Neuronal stem cell (in vitro differentiated cells): ENCODE data around the gene CDIP1.

ENCODE experiments used
- DNase-seq: peaks from one replicate; pipeline ENCODE4 v3.0.0-alpha.2; 2013; ENCODE audit warnings: low spot score
- H2AFZ ChIP-seq: one replicate; pipeline ENCODE4 v1.6.1; 2013; ENCODE audit warnings: mild to moderate bottlenecking, low read length, inconsistent platforms
- H2AK5ac ChIP-seq: 2 replicates; pipeline ENCODE4 v1.6.1; 2013; ENCODE audit warnings: low read depth, mild to moderate bottlenecking, inconsistent platforms, low read length, moderate library complexity, mixed read lengths
- H2BK120ac ChIP-seq: 2 replicates; pipeline ENCODE4 v1.6.1; 2013; ENCODE audit warnings: low read depth, mild to moderate bottlenecking, inconsistent platforms, low read length, moderate library complexity, mixed read lengths
- H2BK12ac ChIP-seq: one replicate; pipeline ENCODE4 v1.6.1; 2013; ENCODE audit warnings: low read length, inconsistent platforms
- H2BK15ac ChIP-seq: 2 replicates; pipeline ENCODE4 v1.6.1; 2013; ENCODE audit warnings: mild to moderate bottlenecking, low read length, inconsistent platforms, mixed read lengths
- H2BK5ac ChIP-seq: one replicate; pipeline ENCODE4 v1.6.1; 2013; ENCODE audit warnings: inconsistent platforms, mild to moderate bottlenecking, low read length, moderate library complexity
- H3K14ac ChIP-seq: one replicate; pipeline ENCODE4 v1.6.1; 2013; ENCODE audit warnings: low read length, inconsistent platforms
- H3K18ac ChIP-seq: 2 replicates; pipeline ENCODE4 v1.6.1; 2013; ENCODE audit warnings: low read length, inconsistent platforms
- H3K23ac ChIP-seq: 2 replicates; pipeline ENCODE4 v1.6.1; 2013; ENCODE audit warnings: low read depth, mild to moderate bottlenecking, mixed read lengths, low read length, inconsistent platforms; ENCODE audit not compliant: poor library complexity
- H3K27ac ChIP-seq: replicated peaks from 3 replicates; pipeline ENCODE4 v1.5.1; 2013; ENCODE audit warnings: low read length, inconsistent platforms
- H3K27me3 ChIP-seq, 3 experiments: 2 replicates each; pipeline ENCODE4 v1.6.1; 2013; ENCODE audit warnings: low read length in 3 of 3, mild to moderate bottlenecking in 2 of 3, inconsistent platforms in 1 of 3, low read depth in 1 of 3, mixed read lengths in 1 of 3, moderate library complexity in 1 of 3; ENCODE audit not compliant: control insufficient read depth in 3 of 3, insufficient read depth in 3 of 3
- H3K36me3 ChIP-seq, 2 donors: replicated peaks in 1 of 2; 2 replicates each; pipeline ENCODE4 v1.6.1; 2013; ENCODE audit warnings: low read length in 2 of 2; ENCODE audit not compliant: control insufficient read depth in 2 of 2, insufficient read depth in 2 of 2
- H3K4ac ChIP-seq: 2 replicates; pipeline ENCODE4 v1.6.1; 2013; ENCODE audit warnings: inconsistent platforms, mild to moderate bottlenecking, low read length, moderate library complexity
- H3K4me1 ChIP-seq, 2 donors: 1 replicate in 1 of 2; 2 replicates in 1 of 2; pipeline ENCODE4 v1.6.1; 2013; ENCODE audit warnings: low read length in 2 of 2, low read depth in 1 of 2; ENCODE audit not compliant: control insufficient read depth in 2 of 2, insufficient read depth in 1 of 2
- H3K4me2 ChIP-seq: one replicate; pipeline ENCODE4 v1.6.1; 2013; ENCODE audit warnings: mild to moderate bottlenecking, low read length, inconsistent platforms; ENCODE audit not compliant: insufficient read depth, poor library complexity, severe bottlenecking
- H3K4me3 ChIP-seq, 2 donors: 2 replicates each; pipeline ENCODE4 v1.5.1; 2013; ENCODE audit warnings: low read length in 2 of 2, mild to moderate bottlenecking in 2 of 2, inconsistent platforms in 1 of 2, moderate library complexity in 1 of 2
- H3K79me1 ChIP-seq: one replicate; pipeline ENCODE4 v1.6.1; 2013; ENCODE audit warnings: low read depth, mild to moderate bottlenecking, inconsistent platforms, low read length, moderate library complexity
- H3K9ac ChIP-seq: one replicate; pipeline ENCODE4 v1.6.1; 2013; ENCODE audit warnings: mild to moderate bottlenecking, low read depth, low read length, inconsistent platforms; ENCODE audit not compliant: poor library complexity
- H3K9me3 ChIP-seq, 2 donors: replicated peaks in 1 of 2; 2 replicates each; pipeline versions ENCODE3 to v1.6.1; 2013; ENCODE audit warnings: low read length in 2 of 2, mild to moderate bottlenecking in 2 of 2, inconsistent platforms in 1 of 2, low read depth in 1 of 2, mixed read lengths in 1 of 2, moderate library complexity in 1 of 2; ENCODE audit not compliant: control insufficient read depth in 2 of 2, insufficient read depth in 1 of 2
- H4K8ac ChIP-seq: one replicate; pipeline ENCODE4 v1.6.1; 2013; ENCODE audit warnings: low read depth, mild to moderate bottlenecking, inconsistent platforms, low read length, moderate library complexity
- H4K91ac ChIP-seq: one replicate; pipeline ENCODE4 v1.6.1; 2013; ENCODE audit warnings: low read length, low read depth, mild to moderate bottlenecking, inconsistent platforms; ENCODE audit not compliant: poor library complexity
- WGBS, 2 donors: extraction: QIAGEN DNeasy Blood & Tissue Kit; methylation state at CpG; one replicate each; pipeline ENCODE4 v1.1.7; 2013; ENCODE audit warnings: missing lambda C conversion rate in 2 of 2, mixed read lengths in 1 of 2; ENCODE audit not compliant: insufficient read length in 2 of 2, insufficient replicate concordance in 1 of 2; ENCODE audit errors: extremely low coverage in 2 of 2; 5-methylcytosine and 5-hydroxymethylcytosine counted together

Gene CDIP1

DNA sequence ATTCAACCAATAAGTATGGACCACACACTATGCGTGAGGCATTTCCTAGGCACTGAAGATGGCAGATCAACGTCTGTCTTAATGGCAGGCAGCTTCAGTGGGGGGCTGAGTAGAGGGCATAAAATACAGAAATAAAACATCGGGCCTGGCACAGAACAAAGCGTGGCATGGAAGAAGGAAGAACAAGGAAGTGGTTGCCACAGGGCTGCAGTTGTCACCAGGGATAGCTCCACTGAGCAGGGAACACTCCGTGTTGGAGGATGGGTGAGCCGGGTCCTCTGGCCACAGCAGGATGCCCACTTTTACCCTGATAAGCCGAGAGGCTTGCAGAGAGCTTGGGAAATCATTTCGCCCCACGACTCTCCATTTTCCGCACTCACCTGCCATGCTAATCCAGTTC is 6.3 kb downstream of the CDIP1 start:
- Histone ChIP-seq H3K4me2 (no peak overlapping the region), H3K27me3 (no peaks in the 10 kb centered on the region), H2AK5ac (no peak overlapping the region), H2BK15ac (no peak overlapping the region), H2AFZ (no peak overlapping the region), H3K14ac (no peak overlapping the region), H3K4me3 (no peak overlapping the region), H3K23ac (no peak overlapping the region), H3K4me1 (peaks cover 4 to 11% of the 10 kb centered on the region in 2 donors), H4K91ac (no peak overlapping the region), H2BK5ac (no peak overlapping the region), H3K18ac (no peak overlapping the region), H3K4ac (no peak overlapping the region), H3K36me3 (peaks cover 14 to 50% of the 10 kb centered on the region in 2 donors), H3K9ac (no peak overlapping the region), H2BK12ac (no peak overlapping the region), H2BK120ac (no peak overlapping the region), H4K8ac (no peak overlapping the region), H3K79me1 (peaks cover 11% of the 10 kb centered on the region), H3K27ac (no peak overlapping the region), H3K9me3 (peaks cover 0 to 6% of the 10 kb centered on the region in 2 donors)
- DNase-seq, result no peak
- WGBS, 2 donors, result no CpG with 5 or more reads among the region's 10 CpGs

DNA sequence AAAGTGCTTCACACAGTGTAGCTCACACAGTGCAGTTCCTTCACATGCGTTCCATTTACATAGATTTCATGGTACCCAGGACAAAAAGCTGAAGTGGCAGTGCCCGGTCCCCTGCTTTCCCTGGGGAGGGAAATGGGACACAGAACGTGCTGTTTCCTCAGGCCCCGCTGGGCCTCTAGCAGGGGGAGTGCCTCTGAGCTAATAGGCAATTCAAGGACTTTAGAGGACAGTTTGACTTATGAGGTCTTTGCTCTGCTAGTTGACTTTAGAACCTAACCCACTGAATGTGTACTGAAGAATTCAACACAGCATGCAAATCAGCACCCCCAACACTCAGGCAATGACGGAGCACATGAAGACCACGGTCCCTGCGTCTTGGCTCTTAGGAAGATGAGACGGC is 6.8 kb downstream of the CDIP1 start:
- H2BK5ac ChIP-seq, result no peak overlapping the region
- H3K4me1 ChIP-seq, result peaks cover 0 to 8% of the 10 kb centered on the region in 2 donors
- H3K4me3 ChIP-seq, result no peak overlapping the region
- no peak overlapping the region for H2BK15ac ChIP-seq
- no peak overlapping the region for H4K91ac ChIP-seq
- DNase-seq, result no peak
- peaks cover 0 to 6% of the 10 kb centered on the region in 2 donors for H3K9me3 ChIP-seq
- H3K18ac ChIP-seq, result no peak overlapping the region
- no peak overlapping the region for H3K23ac ChIP-seq
- H3K27me3 ChIP-seq, result no peaks in the 10 kb centered on the region
- H2AFZ ChIP-seq, result no peak overlapping the region
- H2BK120ac ChIP-seq, result no peak overlapping the region
- no peak overlapping the region for H3K4me2 ChIP-seq
- no peak overlapping the region for H3K27ac ChIP-seq
- H3K4ac ChIP-seq, result no peak overlapping the region
- peaks cover 11% of the 10 kb centered on the region for H3K79me1 ChIP-seq
- H3K36me3 ChIP-seq, result peaks cover 14 to 47% of the 10 kb centered on the region in 2 donors
- no peak overlapping the region for H4K8ac ChIP-seq
- H3K14ac ChIP-seq, result no peak overlapping the region
- H2AK5ac ChIP-seq, result no peak overlapping the region
- H2BK12ac ChIP-seq, result no peak overlapping the region
- WGBS, 2 donors, result no CpG with 5 or more reads among the region's 8 CpGs
- no peak overlapping the region for H3K9ac ChIP-seq

GRCh38 chr16:4529085-4530060 is 9.2 kb downstream of the CDIP1 start:
- WGBS, 2 donors, result no CpG with 5 or more reads among the region's 16 CpGs
- no peak overlapping the region for H2BK15ac ChIP-seq

DNA sequence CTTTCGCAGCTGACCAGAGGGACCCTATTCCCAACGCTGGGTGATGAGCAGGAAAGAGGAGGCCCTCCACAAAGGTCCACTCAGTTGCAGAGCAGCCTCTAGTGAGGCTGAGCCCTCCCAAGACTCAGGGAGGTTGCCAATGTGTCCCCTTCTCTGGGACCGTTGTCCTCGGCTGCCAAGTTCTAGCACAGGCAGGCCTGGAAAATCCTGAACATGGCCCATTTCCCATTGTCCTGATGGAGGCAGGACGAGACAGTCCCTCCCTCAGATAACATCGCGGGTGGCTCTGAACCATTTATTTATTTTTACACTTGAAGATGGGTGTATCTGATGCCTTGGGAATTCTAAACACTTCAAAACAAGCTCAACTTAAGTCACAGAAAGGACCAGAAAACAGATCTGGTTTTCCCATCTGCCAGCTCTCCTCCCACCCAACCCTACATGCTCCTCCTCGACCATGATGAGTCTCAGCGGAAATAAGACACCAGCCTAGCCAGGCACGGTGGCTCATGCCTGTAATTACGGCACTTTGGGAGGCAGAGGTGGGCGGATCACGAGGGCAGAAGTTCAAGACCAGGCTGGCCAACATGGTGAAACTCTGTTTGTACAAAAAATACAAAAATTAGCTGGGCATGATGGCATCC is 12.8 kb downstream of the CDIP1 start:
- Histone ChIP-seq H3K9ac (no peak overlapping the region), H2AK5ac (no peak overlapping the region), H3K4me3 (no peak overlapping the region), H3K4me2 (no peak overlapping the region), H2BK15ac (no peak overlapping the region), H3K14ac (no peak overlapping the region), H3K4me1 (peaks cover 2 to 16% of the 10 kb centered on the region in 2 donors), H3K9me3 (no peaks in the 10 kb centered on the region), H3K18ac (no peak overlapping the region), H3K23ac (no peak overlapping the region), H3K36me3 (peaks cover 5 to 33% of the 10 kb centered on the region in 2 donors), H4K91ac (no peak overlapping the region), H3K27me3 (no peaks in the 10 kb centered on the region), H3K4ac (no peak overlapping the region), H3K27ac (no peak overlapping the region), H2BK12ac (no peak overlapping the region), H2AFZ (no peak overlapping the region), H2BK120ac (no peak overlapping the region), H2BK5ac (no peak overlapping the region), H4K8ac (no peak overlapping the region), H3K79me1 (peaks cover 7% of the 10 kb centered on the region)
- no CpG with 5 or more reads among the region's 13 CpGs for WGBS, 2 donors
- no peak for DNase-seq

More at GRCh38 chr16:4529085-4530060, 9.2 kb downstream of the CDIP1 start:
- H3K18ac ChIP-seq, result no peak overlapping the region
- H3K4me3 ChIP-seq, result no peak overlapping the region
- no peak overlapping the region for H2BK5ac ChIP-seq
- no peak overlapping the region for H3K27ac ChIP-seq
- peaks cover 2 to 5% of the 10 kb centered on the region in 2 donors for H3K4me1 ChIP-seq
- no peak for DNase-seq
- H2AFZ ChIP-seq, result no peak overlapping the region
- no peaks in the 10 kb centered on the region for H3K27me3 ChIP-seq
- H2BK12ac ChIP-seq, result no peak overlapping the region
- H3K4ac ChIP-seq, result no peak overlapping the region
- no peak overlapping the region for H3K14ac ChIP-seq
- H4K91ac ChIP-seq, result no peak overlapping the region
- no peak overlapping the region for H4K8ac ChIP-seq
- H2BK120ac ChIP-seq, result no peak overlapping the region
- H2AK5ac ChIP-seq, result no peak overlapping the region
- H3K23ac ChIP-seq, result no peak overlapping the region
- H3K4me2 ChIP-seq, result no peak overlapping the region
- peaks cover 5% of the 10 kb centered on the region for H3K79me1 ChIP-seq
- peaks cover 0 to 6% of the 10 kb centered on the region in 2 donors for H3K9me3 ChIP-seq
- H3K9ac ChIP-seq, result no peak overlapping the region
- H3K36me3 ChIP-seq, result peaks cover 9 to 37% of the 10 kb centered on the region in 2 donors
